GM19099 (cell line): ENCODE measurements around the gene RLN1.
"Not testable (repeated sequence)": the region's sequence is repeated elsewhere in the genome, so short reads cannot be mapped to it uniquely, and the experiment has no call there.

Experiments used
- POLR2A ChIP-seq: IDR thresholded peaks from 3 replicates; pipeline ENCODE4 v1.6.1; 2011; ENCODE audit warnings: low read depth; ENCODE audit not compliant: insufficient read length; ENCODE audit errors: extremely low read depth

RLN1 gene

GRCh38 chr9:5352637-5353248, 13.1 kb upstream of the RLN1 start:
- no peak for TF ChIP-seq POLR2A

DNA sequence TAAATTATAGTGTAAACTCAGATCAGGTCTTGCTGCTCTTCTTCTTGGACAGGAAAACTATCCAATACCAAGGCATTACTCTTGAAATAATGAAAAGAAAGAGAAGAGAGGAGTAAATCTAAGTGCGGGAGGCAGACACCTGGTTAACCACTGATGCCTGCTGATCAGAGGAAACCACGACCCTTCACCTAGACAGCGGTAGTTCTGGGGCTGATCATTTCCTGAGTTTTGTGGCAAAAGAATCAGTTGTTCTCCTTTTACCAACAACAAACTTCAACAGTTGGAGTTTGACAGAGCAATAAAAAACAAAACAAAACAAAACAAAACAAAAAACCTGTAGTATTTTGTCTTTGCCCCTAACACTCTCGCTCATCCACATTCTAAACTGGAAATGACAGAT, 3.0 kb downstream of the RLN1 start:
- no peak for TF ChIP-seq POLR2A

DNA sequence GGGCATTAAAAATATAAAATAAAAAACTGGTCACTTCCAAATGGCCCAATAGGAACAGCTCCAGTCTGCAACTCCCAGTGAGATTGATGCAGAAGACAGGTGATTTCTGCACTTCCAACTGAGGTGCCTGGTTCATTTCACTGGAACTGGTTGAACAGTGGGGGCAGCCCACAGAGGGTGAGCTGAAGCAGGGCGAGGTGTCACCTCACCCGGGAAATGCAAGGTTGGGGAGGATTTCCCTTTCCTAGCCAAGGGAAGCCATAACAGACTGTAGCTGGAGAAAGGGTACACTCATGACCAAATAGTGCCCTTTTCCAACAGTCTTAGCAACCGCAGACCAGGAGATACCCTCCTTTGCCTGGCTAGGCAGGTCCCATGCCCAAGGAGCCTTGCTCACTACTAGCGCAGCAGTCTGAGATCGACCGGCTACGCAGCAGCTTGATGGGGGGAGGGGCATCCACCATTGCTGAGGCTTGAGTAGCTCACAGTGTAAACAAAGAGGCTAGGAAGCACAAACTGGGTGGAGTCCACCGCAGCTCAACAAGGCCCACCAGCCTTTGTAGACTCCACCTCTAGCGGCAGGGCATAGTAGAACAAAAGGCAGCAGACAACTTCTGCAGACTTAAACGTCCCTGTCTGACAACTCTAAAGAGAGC, 12.7 kb downstream of the RLN1 start:
- TF ChIP-seq POLR2A = no peak

- TF ChIP-seq POLR2A = no peak
Observed at GRCh38 chr9:5326187-5326586, 13.5 kb downstream of the RLN1 start.

GRCh38 chr9:5321058-5321457, 18.6 kb downstream of the RLN1 start:
- no peak for TF ChIP-seq POLR2A

GRCh38 chr9:5315187-5315923, 24.3 kb downstream of the RLN1 start:
- TF ChIP-seq POLR2A = no peak

GRCh38 chr9:5310851-5311250, 28.8 kb downstream of the RLN1 start:
- TF ChIP-seq POLR2A = no peak

GRCh38 chr9:5305741-5306140, 33.9 kb downstream of the RLN1 start:
- no peak for TF ChIP-seq POLR2A

GRCh38 chr9:5303840-5304795, 35.6 kb downstream of the RLN1 start, which contains the start of gene RLN2:
Gene RLN2 (minus strand): TSS chr9:5304716. CDS start chr9:5304580, 136 bp downstream.
- TF ChIP-seq POLR2A = not testable (repeated sequence)

DNA sequence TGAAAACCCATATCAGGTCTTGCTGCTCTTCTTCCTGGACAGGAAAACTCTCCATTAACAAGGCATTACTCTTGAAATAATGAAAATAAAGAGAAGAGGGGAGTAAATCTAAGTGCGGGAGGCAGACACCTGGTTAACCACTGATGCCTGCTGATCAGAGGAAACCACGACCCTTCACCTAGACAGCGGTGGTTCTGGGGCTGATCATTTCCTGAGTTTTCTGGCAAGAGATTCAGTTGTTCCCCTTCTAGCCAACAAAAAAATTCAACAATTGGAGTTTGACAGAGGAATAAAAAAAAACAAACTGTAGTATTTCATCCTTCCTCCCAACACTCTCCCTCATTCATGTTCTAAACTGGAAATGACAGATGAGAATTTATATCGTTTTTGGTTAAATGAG, 38.1 kb downstream of the RLN1 start:
- no peak for TF ChIP-seq POLR2A

DNA sequence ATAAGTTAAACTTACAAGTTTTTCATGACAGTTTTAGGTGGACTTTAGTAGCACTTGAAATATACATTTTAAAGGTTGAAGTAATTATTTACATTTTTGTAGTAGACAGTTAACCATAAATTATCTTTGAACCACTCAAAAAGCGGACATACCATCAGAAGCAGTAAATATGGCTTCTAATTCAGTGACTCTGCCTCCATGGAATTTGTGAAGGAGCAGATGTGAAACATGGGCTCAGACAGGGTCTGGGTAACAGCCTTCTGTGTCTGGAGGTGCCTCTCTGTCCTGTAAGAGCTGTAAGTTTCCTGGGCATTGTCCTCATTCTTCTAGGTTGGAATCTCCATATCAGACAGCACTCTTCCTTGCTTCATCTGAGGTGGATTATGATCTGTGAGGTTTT, 47.5 kb downstream of the RLN1 start:
- TF ChIP-seq POLR2A = no peak

DNA sequence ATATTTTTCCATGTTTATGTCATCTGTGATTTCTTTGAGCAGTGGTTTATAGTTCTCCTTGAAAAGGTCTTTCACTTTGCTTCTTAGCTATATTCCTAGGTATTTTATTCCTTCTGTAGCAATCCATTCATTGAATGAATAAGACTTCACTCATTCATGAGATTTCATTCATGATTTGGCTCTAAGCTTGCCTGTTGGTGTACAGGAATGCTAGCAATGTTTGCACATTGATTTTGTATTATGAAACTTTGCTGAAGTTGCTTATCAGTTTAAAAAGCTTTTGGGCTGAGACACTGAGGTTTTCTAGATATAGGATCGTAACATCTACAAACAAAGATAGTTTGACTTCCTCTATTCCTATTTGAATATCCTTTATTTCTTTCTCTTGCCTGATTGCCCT, 51.1 kb downstream of the RLN1 start:
- TF ChIP-seq POLR2A = no peak

DNA sequence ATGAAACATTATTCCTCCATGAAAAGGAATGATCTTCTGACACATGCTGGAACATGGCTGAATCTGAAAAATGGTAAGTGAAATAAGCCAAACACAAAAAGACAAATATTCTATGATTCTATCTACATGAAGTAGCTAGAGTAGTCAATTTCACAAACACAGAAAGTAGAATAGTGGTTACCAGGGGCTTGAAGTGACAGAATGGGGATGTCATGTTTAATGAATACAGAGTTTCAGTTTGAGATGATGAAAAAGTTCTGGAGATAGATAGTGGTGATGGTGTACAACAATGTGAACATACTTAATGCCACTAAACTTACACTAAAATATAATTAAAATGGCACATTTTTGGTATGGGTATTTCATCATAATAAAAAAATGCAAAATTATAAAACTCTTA, 53.4 kb downstream of the RLN1 start:
- no peak for TF ChIP-seq POLR2A
